HepG2 (cell line): ENCODE data around the gene CIAPIN1. TPM values are rescaled to one million over a fixed set of nuclear protein-coding genes. Genes with fewer than 3 reads are reported as not detected.

Source experiments
- FOXC1 ChIP-seq: sonication (generic); formaldehyde crosslinking; IDR thresholded peaks from 2 replicates; pipeline ENCODE4 v1.8.0; 2022; ENCODE audit warnings: mild to moderate bottlenecking, missing genetic modification reagents, borderline replicate concordance
- GTF3A ChIP-seq: sonication (generic); formaldehyde crosslinking; conservative IDR thresholded peaks from 2 replicates; pipeline ENCODE4 v1.4.0; 2020; ENCODE audit warnings: mild to moderate bottlenecking, missing genetic modification reagents
- HOXA5 ChIP-seq: sonication (generic); formaldehyde crosslinking; IDR thresholded peaks from 2 replicates; pipeline ENCODE4 v1.4.0; 2020; ENCODE audit warnings: missing genetic modification reagents
- MZF1 ChIP-seq: sonication (generic); formaldehyde crosslinking; IDR thresholded peaks from 2 replicates; pipeline ENCODE4 v1.8.1; 2023; ENCODE audit warnings: mild to moderate bottlenecking, missing genetic modification reagents, borderline replicate concordance
- NCOA1 ChIP-seq: sonication (generic); formaldehyde crosslinking; IDR thresholded peaks from 2 replicates; pipeline ENCODE4 v1.9.0; 2021; ENCODE audit warnings: missing genetic modification reagents
- NR3C1 ChIP-seq: sonication (generic); formaldehyde crosslinking; IDR thresholded peaks from 2 replicates; pipeline ENCODE4 v1.4.0; 2020; ENCODE audit warnings: missing genetic modification reagents
- PRMT3 ChIP-seq: sonication (generic); formaldehyde crosslinking; IDR thresholded peaks from 2 replicates; pipeline ENCODE4 v1.8.1; 2022; ENCODE audit warnings: low read depth, mild to moderate bottlenecking, moderate library complexity, missing genetic modification reagents, borderline replicate concordance
- REL ChIP-seq: sonication (generic); formaldehyde crosslinking; conservative IDR thresholded peaks from 2 replicates; pipeline ENCODE4 v1.8.0; 2022; ENCODE audit warnings: mild to moderate bottlenecking, missing genetic modification reagents, moderate library complexity
- RFX3 ChIP-seq: IDR thresholded peaks from 2 replicates; pipeline ENCODE4 v1.6.1; 2016; ENCODE audit warnings: missing biosample characterization, missing genetic modification reagents
- SP5 ChIP-seq: IDR thresholded peaks from 2 replicates; pipeline ENCODE4 v1.6.1; 2016; ENCODE audit warnings: low read depth, borderline replicate concordance
- TARDBP ChIP-seq: sonication (generic); formaldehyde crosslinking; IDR thresholded peaks from 2 replicates; pipeline ENCODE4 v1.8.0; 2022; ENCODE audit warnings: mild to moderate bottlenecking, missing genetic modification reagents
- ZFP37 ChIP-seq: sonication (generic); formaldehyde crosslinking; IDR thresholded peaks from 2 replicates; pipeline ENCODE4 v1.4.0; 2020; ENCODE audit warnings: missing genetic modification reagents, borderline replicate concordance
- ZMYM3 ChIP-seq: sonication (generic); formaldehyde crosslinking; IDR thresholded peaks from 2 replicates; pipeline ENCODE4 v1.5.1; 2020; ENCODE audit warnings: mild to moderate bottlenecking, missing genetic modification reagents
- ZNF446 ChIP-seq: sonication (generic); formaldehyde crosslinking; IDR thresholded peaks from 2 replicates; pipeline ENCODE4 v1.5.0; 2020; ENCODE audit warnings: mild to moderate bottlenecking, missing genetic modification reagents
- ZNF460 ChIP-seq: sonication (generic); formaldehyde crosslinking; IDR thresholded peaks from 2 replicates; pipeline ENCODE4 v1.5.1; 2020; ENCODE audit warnings: missing genetic modification reagents, mild to moderate bottlenecking, borderline replicate concordance
- polyA plus RNA-seq, 8 experiments: library from polyadenylated mRNA; depleted of rRNA in 3 of 8; stranded (reverse) in 7 of 8; unstranded in 1 of 8; fragments of >200 nt; fragmentation: Illumina TruSeq in 4 of 8; extraction: Trizol in 4 of 8; gene quantifications; 2 replicates each; pipeline versions ENCODE4 v1.2.1 to v1.2.3, GENCODE V29; 2011 to 2016; ENCODE audit warnings: low read depth in 4 of 8, missing spikeins in 1 of 8, mixed read lengths in 1 of 8; ENCODE audit not compliant: insufficient read depth in 1 of 8
- total RNA-seq, 5 experiments: library from RNA; depleted of rRNA; stranded (reverse); fragments of >200 nt; fragmentation: Illumina TruSeq; extraction: Trizol; gene quantifications; 2 replicates each; pipeline ENCODE4 v1.2.3, GENCODE V29; 2016; ENCODE audit warnings: low read depth in 1 of 5
- TF ChIP-seq, protein P1 (sequence below): IDR thresholded peaks from 2 replicates; pipeline ENCODE4 v1.6.1; 2012; ENCODE audit warnings: low read length, improper control_type of control experiment
- TF ChIP-seq, protein P2 (sequence below): sonication (generic); formaldehyde crosslinking; IDR thresholded peaks from 2 replicates; pipeline ENCODE4 v1.4.0; 2020; ENCODE audit warnings: missing genetic modification reagents, borderline replicate concordance
- TF ChIP-seq, protein P3 (sequence below): sonication (generic); formaldehyde crosslinking; IDR thresholded peaks from 2 replicates; pipeline ENCODE4 v1.5.0; 2020; ENCODE audit warnings: mild to moderate bottlenecking, missing genetic modification reagents
- TF ChIP-seq, protein P4 (sequence below): sonication (generic); formaldehyde crosslinking; IDR thresholded peaks from 2 replicates; pipeline ENCODE4 v1.5.0; 2020; ENCODE audit warnings: mild to moderate bottlenecking, missing genetic modification reagents, borderline replicate concordance

Gene CIAPIN1
- total and polyA plus RNA-seq, 2 of the 13 experiments (the other 11 are each of a cell fraction or from before 2014, with no cell fraction given) = 69.3 to 89.7 TPM

DNA sequence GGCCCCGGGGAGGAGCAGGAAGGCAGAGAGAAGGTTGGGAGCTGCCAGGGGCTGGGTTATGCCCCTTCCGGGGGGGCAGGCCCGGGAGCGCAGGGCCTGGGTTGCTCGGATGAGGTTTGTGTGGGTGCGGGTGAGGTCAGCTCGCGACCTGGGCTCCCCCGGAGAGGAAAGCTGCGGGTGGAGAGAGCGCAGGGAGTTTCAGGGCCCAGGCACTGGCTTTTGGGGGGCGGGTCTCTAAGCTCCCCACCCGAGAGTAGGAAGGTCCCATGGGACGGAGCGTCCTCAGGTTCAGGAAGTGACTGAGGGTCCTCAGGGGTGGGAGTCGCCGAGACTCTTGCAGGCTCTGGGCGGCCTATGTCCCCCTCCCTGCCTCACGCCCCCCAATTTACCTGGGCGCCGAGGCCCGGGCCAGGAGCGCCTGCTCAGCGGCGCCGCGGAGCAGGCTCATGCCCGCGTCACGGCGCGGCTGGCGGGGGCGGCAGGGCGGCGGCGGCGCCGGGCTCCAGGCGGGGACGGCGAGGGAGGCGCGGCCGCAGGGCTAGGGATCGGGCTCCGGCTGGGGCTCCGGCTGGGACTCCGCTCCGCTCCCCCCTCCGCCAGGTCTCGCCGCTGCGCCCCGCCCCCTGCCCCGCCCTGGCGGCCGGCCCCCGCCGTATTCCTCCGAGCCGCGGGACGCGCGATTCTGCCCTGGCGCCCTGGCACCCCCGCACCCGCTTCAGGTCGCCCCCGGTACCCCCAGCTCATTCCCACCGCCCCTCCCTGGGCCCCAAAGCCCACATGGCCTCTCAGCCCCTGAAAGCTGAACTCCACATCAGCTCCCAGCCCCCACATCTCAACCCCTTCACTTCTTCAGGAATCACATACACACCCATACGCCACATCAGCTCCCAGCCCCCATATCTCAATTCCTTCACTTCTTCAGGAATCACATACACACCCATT is 39.0 kb upstream of the CIAPIN1 start, which contains the start of gene DOK4 (continued):
- TF ChIP-seq, protein P1, sequence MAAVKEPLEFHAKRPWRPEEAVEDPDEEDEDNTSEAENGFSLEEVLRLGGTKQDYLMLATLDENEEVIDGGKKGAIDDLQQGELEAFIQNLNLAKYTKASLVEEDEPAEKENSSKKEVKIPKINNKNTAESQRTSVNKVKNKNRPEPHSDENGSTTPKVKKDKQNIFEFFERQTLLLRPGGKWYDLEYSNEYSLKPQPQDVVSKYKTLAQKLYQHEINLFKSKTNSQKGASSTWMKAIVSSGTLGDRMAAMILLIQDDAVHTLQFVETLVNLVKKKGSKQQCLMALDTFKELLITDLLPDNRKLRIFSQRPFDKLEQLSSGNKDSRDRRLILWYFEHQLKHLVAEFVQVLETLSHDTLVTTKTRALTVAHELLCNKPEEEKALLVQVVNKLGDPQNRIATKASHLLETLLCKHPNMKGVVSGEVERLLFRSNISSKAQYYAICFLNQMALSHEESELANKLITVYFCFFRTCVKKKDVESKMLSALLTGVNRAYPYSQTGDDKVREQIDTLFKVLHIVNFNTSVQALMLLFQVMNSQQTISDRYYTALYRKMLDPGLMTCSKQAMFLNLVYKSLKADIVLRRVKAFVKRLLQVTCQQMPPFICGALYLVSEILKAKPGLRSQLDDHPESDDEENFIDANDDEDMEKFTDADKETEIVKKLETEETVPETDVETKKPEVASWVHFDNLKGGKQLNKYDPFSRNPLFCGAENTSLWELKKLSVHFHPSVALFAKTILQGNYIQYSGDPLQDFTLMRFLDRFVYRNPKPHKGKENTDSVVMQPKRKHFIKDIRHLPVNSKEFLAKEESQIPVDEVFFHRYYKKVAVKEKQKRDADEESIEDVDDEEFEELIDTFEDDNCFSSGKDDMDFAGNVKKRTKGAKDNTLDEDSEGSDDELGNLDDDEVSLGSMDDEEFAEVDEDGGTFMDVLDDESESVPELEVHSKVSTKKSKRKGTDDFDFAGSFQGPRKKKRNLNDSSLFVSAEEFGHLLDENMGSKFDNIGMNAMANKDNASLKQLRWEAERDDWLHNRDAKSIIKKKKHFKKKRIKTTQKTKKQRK = no peak
- TF ChIP-seq HOXA5 (no peak), ZNF460 (CRISPR knock-in tag) (no peak), SP5 (peak; percentile 72; the same call in 1 of the 2 replicates), ZMYM3 (CRISPR knock-in tag) (peak; percentile 67; the same call in 1 of the 2 replicates), TARDBP (peak; percentile 12; the same call in 1 of the 2 replicates), ZNF446 (CRISPR knock-in tag) (peak; percentile 74; the same call in 1 of the 2 replicates), NR3C1 (CRISPR knock-in tag) (no peak), MZF1 (0 out of 2 replicates have a peak, but pooled peaks have one; percentile 55), PRMT3 (CRISPR knock-in tag) (0 out of 2 replicates have a peak, but pooled peaks have one; percentile 26), ZFP37 (CRISPR knock-in tag) (no peak), GTF3A (CRISPR knock-in tag) (no peak), RFX3 (CRISPR knock-in tag) (no peak), NCOA1 (CRISPR knock-in tag) (0 out of 2 replicates have a peak, but pooled peaks have one; percentile 1), REL (CRISPR knock-in tag) (no peak), FOXC1 (CRISPR knock-in tag) (peak; percentile 64; the same call in 1 of the 2 replicates)
- TF ChIP-seq, protein P2, sequence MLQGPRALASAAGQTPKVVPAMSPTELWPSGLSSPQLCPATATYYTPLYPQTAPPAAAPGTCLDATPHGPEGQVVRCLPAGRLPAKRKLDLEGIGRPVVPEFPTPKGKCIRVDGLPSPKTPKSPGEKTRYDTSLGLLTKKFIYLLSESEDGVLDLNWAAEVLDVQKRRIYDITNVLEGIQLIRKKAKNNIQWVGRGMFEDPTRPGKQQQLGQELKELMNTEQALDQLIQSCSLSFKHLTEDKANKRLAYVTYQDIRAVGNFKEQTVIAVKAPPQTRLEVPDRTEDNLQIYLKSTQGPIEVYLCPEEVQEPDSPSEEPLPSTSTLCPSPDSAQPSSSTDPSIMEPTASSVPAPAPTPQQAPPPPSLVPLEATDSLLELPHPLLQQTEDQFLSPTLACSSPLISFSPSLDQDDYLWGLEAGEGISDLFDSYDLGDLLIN = no peak
- TF ChIP-seq, protein P3, sequence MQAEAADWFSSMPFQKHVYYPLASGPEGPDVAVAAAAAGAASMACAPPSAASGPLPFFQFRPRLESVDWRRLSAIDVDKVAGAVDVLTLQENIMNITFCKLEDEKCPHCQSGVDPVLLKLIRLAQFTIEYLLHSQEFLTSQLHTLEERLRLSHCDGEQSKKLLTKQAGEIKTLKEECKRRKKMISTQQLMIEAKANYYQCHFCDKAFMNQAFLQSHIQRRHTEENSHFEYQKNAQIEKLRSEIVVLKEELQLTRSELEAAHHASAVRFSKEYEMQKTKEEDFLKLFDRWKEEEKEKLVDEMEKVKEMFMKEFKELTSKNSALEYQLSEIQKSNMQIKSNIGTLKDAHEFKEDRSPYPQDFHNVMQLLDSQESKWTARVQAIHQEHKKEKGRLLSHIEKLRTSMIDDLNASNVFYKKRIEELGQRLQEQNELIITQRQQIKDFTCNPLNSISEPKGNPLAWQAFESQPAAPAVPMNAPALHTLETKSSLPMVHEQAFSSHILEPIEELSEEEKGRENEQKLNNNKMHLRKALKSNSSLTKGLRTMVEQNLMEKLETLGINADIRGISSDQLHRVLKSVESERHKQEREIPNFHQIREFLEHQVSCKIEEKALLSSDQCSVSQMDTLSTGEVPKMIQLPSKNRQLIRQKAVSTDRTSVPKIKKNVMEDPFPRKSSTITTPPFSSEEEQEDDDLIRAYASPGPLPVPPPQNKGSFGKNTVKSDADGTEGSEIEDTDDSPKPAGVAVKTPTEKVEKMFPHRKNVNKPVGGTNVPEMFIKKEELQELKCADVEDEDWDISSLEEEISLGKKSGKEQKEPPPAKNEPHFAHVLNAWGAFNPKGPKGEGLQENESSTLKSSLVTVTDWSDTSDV (CRISPR knock-in tag) = no peak
- TF ChIP-seq, protein P4, sequence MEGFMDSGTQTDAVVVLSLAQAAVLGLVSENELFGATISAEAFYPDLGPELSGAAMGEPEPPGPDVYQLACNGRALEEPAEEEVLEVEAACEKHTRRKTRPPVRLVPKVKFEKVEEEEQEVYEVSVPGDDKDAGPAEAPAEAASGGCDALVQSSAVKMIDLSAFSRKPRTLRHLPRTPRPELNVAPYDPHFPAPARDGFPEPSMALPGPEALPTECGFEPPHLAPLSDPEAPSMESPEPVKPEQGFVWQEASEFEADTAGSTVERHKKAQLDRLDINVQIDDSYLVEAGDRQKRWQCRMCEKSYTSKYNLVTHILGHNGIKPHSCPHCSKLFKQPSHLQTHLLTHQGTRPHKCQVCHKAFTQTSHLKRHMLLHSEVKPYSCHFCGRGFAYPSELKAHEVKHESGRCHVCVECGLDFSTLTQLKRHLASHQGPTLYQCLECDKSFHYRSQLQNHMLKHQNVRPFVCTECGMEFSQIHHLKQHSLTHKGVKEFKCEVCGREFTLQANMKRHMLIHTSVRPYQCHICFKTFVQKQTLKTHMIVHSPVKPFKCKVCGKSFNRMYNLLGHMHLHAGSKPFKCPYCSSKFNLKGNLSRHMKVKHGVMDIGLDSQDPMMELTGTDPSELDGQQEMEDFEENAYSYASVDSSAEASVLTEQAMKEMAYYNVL (CRISPR knock-in tag) = no peak
